Measurements from ENCODE around the gene MISP. TPM values are rescaled to one million over a fixed set of nuclear protein-coding genes. Genes with fewer than 3 reads are reported as not detected.

Gene MISP
- total and polyA plus RNA-seq, 2 of the 13 experiments (the other 11 are each of a cell fraction or from before 2014, with no cell fraction given), result 0.67 to 1.3 TPM

DNA sequence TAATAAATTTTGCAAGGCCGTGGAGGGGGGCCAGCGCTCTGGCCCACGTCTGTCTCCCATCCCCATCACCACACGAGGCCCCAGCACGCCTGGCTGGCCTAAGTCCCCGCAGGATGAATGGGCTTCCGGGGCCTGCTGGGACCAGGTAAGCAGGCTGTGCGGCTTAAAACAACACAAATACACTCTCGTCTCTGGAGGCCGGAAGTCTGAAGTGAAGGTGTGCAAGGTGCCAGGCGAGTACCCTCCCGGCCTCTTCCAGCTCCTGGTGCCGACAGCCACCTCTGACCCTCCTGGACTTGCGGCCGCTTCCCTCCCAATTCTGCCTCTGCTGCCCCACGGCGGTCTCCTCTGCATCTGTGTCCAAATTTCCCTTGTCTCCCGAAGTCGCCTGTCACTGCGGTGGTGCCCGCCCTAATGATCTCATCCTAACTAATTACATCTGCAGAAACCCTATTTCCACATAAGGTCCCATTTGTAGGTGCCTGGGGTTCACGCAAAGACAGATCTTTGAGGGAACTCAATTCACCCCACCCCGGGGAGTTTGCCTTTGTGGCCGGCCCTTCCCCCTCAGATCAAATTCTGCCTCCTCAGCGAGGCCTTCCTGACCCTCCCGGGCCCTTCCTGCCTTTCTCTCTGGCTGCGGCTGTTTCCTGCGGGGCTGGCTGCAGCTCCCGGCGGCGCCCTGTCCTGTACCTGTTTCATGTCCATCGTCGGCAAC is 38.2 kb downstream of the MISP start (continued):
- TF ChIP-seq ZNF816 (CRISPR knock-in tag; IDR thresholded peaks at IDR 0.05; ENCODE audit: borderline replicate concordance) (peak; percentile 12; the same call in 1 of the 2 replicates), SMAD1 (CRISPR knock-in tag; IDR thresholded peaks at IDR 0.05; ENCODE audit: borderline replicate concordance, low read depth) (no peak), ZNF773 (CRISPR knock-in tag; IDR thresholded peaks at IDR 0.05; ENCODE audit: borderline replicate concordance) (peak; percentile 37; the same call in 1 of the 2 replicates), TSC22D2 (CRISPR knock-in tag; IDR thresholded peaks at IDR 0.05; ENCODE audit: borderline replicate concordance) (no peak), ZSCAN9 (CRISPR knock-in tag; IDR thresholded peaks at IDR 0.05; ENCODE audit: borderline replicate concordance) (no peak), KDM5B (CRISPR knock-in tag; IDR thresholded peaks at IDR 0.05; ENCODE audit: borderline replicate concordance) (no peak; the same call in 1 of the 2 replicates), ZNF891 (CRISPR knock-in tag; IDR thresholded peaks at IDR 0.05) (0 out of 2 replicates have a peak, but pooled peaks have one; percentile 17), TAF1 (CRISPR knock-in tag; IDR thresholded peaks at IDR 0.05) (peak; percentile 50; the same call in 1 of the 2 replicates), EP300 (IDR thresholded peaks at IDR 0.05; ENCODE audit: low read depth in 2 of 2, low read length in 2 of 2) (no peak), EP300 (CRISPR knock-in tag; IDR thresholded peaks at IDR 0.05; ENCODE audit: borderline replicate concordance) (0 out of 2 replicates have a peak, but pooled peaks have one; percentile 15), PHF8 (CRISPR knock-in tag; IDR thresholded peaks at IDR 0.05) (0 out of 2 replicates have a peak, but pooled peaks have one; percentile 36), SYNCRIP (IDR thresholded peaks at IDR 0.05; ENCODE audit: insufficient read depth, low read depth, low read length) (no peak), ZFY (CRISPR knock-in tag; IDR thresholded peaks at IDR 0.05) (peak; percentile 73), GTF3A (CRISPR knock-in tag; conservative IDR thresholded peaks at IDR 0.05) (0 out of 2 replicates have a peak, but pooled peaks have one; percentile 7), GABPA (IDR thresholded peaks at IDR 0.05; ENCODE audit: low read depth, low read length) (peak; percentile 47), GABPA (CRISPR knock-in tag; IDR thresholded peaks at IDR 0.05; ENCODE audit: low read depth) (peak; percentile 80), NR2F6 (IDR thresholded peaks at IDR 0.05) (peak; percentile 36; the same call in 1 of the 2 replicates), NR2F6 (CRISPR knock-in tag; IDR thresholded peaks at IDR 0.05) (no peak), ZNF501 (CRISPR knock-in tag; IDR thresholded peaks at IDR 0.05) (peak; percentile 52), ETV5 (CRISPR knock-in tag; IDR thresholded peaks at IDR 0.05; ENCODE audit: borderline replicate concordance) (peak; percentile 90), ZEB1 (IDR thresholded peaks at IDR 0.05; ENCODE audit: insufficient replicate concordance, low read depth) (peak; percentile 66)
- TF ChIP-seq, protein P1, sequence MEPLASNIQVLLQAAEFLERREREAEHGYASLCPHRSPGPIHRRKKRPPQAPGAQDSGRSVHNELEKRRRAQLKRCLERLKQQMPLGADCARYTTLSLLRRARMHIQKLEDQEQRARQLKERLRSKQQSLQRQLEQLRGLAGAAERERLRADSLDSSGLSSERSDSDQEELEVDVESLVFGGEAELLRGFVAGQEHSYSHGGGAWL (CRISPR knock-in tag; IDR thresholded peaks at IDR 0.05), result no peak
- TF ChIP-seq, protein P2, sequence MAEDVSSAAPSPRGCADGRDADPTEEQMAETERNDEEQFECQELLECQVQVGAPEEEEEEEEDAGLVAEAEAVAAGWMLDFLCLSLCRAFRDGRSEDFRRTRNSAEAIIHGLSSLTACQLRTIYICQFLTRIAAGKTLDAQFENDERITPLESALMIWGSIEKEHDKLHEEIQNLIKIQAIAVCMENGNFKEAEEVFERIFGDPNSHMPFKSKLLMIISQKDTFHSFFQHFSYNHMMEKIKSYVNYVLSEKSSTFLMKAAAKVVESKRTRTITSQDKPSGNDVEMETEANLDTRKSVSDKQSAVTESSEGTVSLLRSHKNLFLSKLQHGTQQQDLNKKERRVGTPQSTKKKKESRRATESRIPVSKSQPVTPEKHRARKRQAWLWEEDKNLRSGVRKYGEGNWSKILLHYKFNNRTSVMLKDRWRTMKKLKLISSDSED (CRISPR knock-in tag; IDR thresholded peaks at IDR 0.05), result no peak
- TF ChIP-seq, protein P3, sequence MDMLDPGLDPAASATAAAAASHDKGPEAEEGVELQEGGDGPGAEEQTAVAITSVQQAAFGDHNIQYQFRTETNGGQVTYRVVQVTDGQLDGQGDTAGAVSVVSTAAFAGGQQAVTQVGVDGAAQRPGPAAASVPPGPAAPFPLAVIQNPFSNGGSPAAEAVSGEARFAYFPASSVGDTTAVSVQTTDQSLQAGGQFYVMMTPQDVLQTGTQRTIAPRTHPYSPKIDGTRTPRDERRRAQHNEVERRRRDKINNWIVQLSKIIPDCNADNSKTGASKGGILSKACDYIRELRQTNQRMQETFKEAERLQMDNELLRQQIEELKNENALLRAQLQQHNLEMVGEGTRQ (IDR thresholded peaks at IDR 0.05; ENCODE audit: low read depth, low read length), result no peak
- TF ChIP-seq, protein P3 (CRISPR knock-in tag; IDR thresholded peaks at IDR 0.05; ENCODE audit: borderline replicate concordance), result no peak
- TF ChIP-seq, protein P4, sequence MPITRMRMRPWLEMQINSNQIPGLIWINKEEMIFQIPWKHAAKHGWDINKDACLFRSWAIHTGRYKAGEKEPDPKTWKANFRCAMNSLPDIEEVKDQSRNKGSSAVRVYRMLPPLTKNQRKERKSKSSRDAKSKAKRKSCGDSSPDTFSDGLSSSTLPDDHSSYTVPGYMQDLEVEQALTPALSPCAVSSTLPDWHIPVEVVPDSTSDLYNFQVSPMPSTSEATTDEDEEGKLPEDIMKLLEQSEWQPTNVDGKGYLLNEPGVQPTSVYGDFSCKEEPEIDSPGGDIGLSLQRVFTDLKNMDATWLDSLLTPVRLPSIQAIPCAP (CRISPR knock-in tag; IDR thresholded peaks at IDR 0.05; ENCODE audit: low read depth), result no peak
- TF ChIP-seq, protein P5, sequence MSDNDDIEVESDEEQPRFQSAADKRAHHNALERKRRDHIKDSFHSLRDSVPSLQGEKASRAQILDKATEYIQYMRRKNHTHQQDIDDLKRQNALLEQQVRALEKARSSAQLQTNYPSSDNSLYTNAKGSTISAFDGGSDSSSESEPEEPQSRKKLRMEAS (IDR thresholded peaks at IDR 0.05), result peak; percentile 69

Data from HepG2 (cell line).